H1 (cell line): ENCODE data around the gene DMRT1. TPM values are rescaled to one million over a fixed set of nuclear protein-coding genes. Genes with fewer than 3 reads are reported as not detected.
A peak's percentile ranks its signal among the peaks of the same experiment; 100 is the strongest.

ENCODE experiments used
- CTCF ChIA-PET: fragments of 300-600 bp; sonication (Branson Sonifier 250); formaldehyde crosslinking; loops from one replicate; lab custom pipeline; 2021; ENCODE audit not compliant: partially characterized antibody; lab: Charles Lee
- POLR2A ChIA-PET: fragments of 300-600 bp; sonication (Branson Sonifier 250); formaldehyde crosslinking; loops from one replicate; lab custom pipeline; 2021; ENCODE audit warnings: inconsistent platforms; ENCODE audit not compliant: partially characterized antibody; lab: Charles Lee
- DNase-seq, 2 experiments: peaks; one replicate each; pipeline versions ENCODE4 v3.0.0 to v3.0.0-alpha.2; 2010 to 2022; ENCODE audit warnings: low spot score in 2 of 2, low read depth in 1 of 2, mixed read lengths in 1 of 2
- FAIRE-seq: peaks from 2 replicates; lab custom pipeline; 2011; peaks lifted over from hg19 to GRCh38; lab: Jason Lieb, UNC
- H2AFZ ChIP-seq: 2 replicates; pipeline ENCODE4 v1.8.1; 2012; ENCODE audit warnings: low read length, inconsistent platforms
- H2AK5ac ChIP-seq: 2 replicates; pipeline ENCODE4 v1.6.1; 2013; ENCODE audit warnings: low read depth, low read length
- H2BK120ac ChIP-seq: replicated peaks from 2 replicates; pipeline ENCODE3; 2013; ENCODE audit warnings: low read depth, low read length, inconsistent platforms
- H2BK12ac ChIP-seq: 2 replicates; pipeline ENCODE4 v1.6.1; 2013; ENCODE audit warnings: low read depth, low read length
- H2BK15ac ChIP-seq: 2 replicates; pipeline ENCODE4 v1.6.1; 2013; ENCODE audit warnings: low read length
- H2BK20ac ChIP-seq: 2 replicates; pipeline ENCODE4 v1.6.1; 2013; ENCODE audit warnings: low read length
- H2BK5ac ChIP-seq: 2 replicates; pipeline ENCODE4 v1.6.1; 2013; ENCODE audit warnings: low read depth, low read length
- H3K14ac ChIP-seq: 2 replicates; pipeline ENCODE4 v1.6.1; 2013; ENCODE audit warnings: inconsistent platforms; ENCODE audit not compliant: insufficient read length
- H3K18ac ChIP-seq: 2 replicates; pipeline ENCODE4 v1.6.1; 2013; ENCODE audit warnings: low read length; ENCODE audit errors: extremely low read depth
- H3K23ac ChIP-seq: 2 replicates; pipeline ENCODE4 v1.6.1; 2013; ENCODE audit warnings: inconsistent platforms; ENCODE audit not compliant: insufficient read length
- H3K23me2 ChIP-seq: 2 replicates; pipeline ENCODE4 v1.6.1; 2013; ENCODE audit warnings: low read depth, low read length
- H3K27ac ChIP-seq: 2 replicates; pipeline ENCODE4 v1.6.1; 2011; ENCODE audit warnings: low read depth, low read length, inconsistent platforms
- H3K27me3 ChIP-seq, 4 experiments: replicated peaks in 1 of 4; 1 replicate in 1 of 4; 2 replicates in 3 of 4; pipeline versions ENCODE4 v1.6.1 to v1.8.1; 2011 to 2013; ENCODE audit warnings: low read length in 3 of 4, mild to moderate bottlenecking in 3 of 4, inconsistent platforms in 2 of 4, mixed read lengths in 2 of 4, moderate library complexity in 1 of 4; ENCODE audit not compliant: control insufficient read depth in 3 of 4, insufficient read depth in 3 of 4; ENCODE audit errors: extremely low read depth in 1 of 4
- H3K36me3 ChIP-seq, 4 experiments: 2 replicates each; pipeline versions ENCODE4 v1.6.1 to v1.8.1; 2011 to 2013; ENCODE audit warnings: mild to moderate bottlenecking in 4 of 4, low read length in 3 of 4, moderate library complexity in 2 of 4, control low read depth in 1 of 4, inconsistent platforms in 1 of 4; ENCODE audit not compliant: insufficient read depth in 4 of 4, control insufficient read depth in 2 of 4
- H3K4ac ChIP-seq: replicated peaks from 2 replicates; pipeline ENCODE3; 2013; ENCODE audit warnings: low read length, low read depth, mixed read lengths, inconsistent platforms; ENCODE audit not compliant: insufficient read length
- H3K4me1 ChIP-seq, 4 experiments: replicated peaks in 1 of 4; 1 replicate in 1 of 4; 2 replicates in 3 of 4; pipeline versions ENCODE4 v1.6.1 to v1.8.1; 2011 to 2013; ENCODE audit warnings: low read length in 3 of 4, inconsistent platforms in 2 of 4, mixed read lengths in 1 of 4; ENCODE audit not compliant: insufficient read depth in 4 of 4, control insufficient read depth in 3 of 4
- H3K4me2 ChIP-seq, 2 experiments: 2 replicates each; pipeline versions ENCODE4 v1.6.1 to v1.8.1; 2011 to 2013; ENCODE audit warnings: low read depth in 2 of 2, low read length in 2 of 2, control low read depth in 1 of 2, inconsistent platforms in 1 of 2, mild to moderate bottlenecking in 1 of 2; ENCODE audit not compliant: insufficient read depth in 1 of 2
- H3K4me3 ChIP-seq, 4 experiments: fragments of 200-600, 300-600 bp in 1 of 4; sonication (generic), shearing (Covaris generic), sonication (Bioruptor Twin) in 1 of 4; 2 replicates each; pipeline versions ENCODE4 v1.5.1 to v1.8.1; 2011 to 2016; ENCODE audit warnings: low read length in 4 of 4, low read depth in 3 of 4, control low read depth in 2 of 4, inconsistent platforms in 2 of 4, mild to moderate bottlenecking in 2 of 4, mixed read lengths in 1 of 4, moderate library complexity in 1 of 4; ENCODE audit not compliant: insufficient read depth in 2 of 4; ENCODE audit errors: extremely low read depth in 1 of 4
- H3K56ac ChIP-seq: replicated peaks from 2 replicates; pipeline ENCODE3; 2013; ENCODE audit warnings: low read depth, mild to moderate bottlenecking, mixed read lengths, low read length, inconsistent platforms; ENCODE audit not compliant: insufficient read length
- H3K79me1 ChIP-seq: 2 replicates; pipeline ENCODE4 v1.6.1; 2013; ENCODE audit warnings: low read depth, low read length, control low read depth
- H3K79me2 ChIP-seq, 2 experiments: 2 replicates each; pipeline versions ENCODE4 v1.6.1 to v1.8.1; 2012 to 2013; ENCODE audit warnings: low read length in 2 of 2, mild to moderate bottlenecking in 2 of 2, inconsistent platforms in 1 of 2; ENCODE audit not compliant: insufficient read depth in 2 of 2, control insufficient read depth in 1 of 2
- H3K9ac ChIP-seq, 4 experiments: replicated peaks in 1 of 4; 1 replicate in 1 of 4; 2 replicates in 3 of 4; pipeline versions ENCODE4 v1.6.1 to v1.8.1; 2011 to 2013; ENCODE audit warnings: low read depth in 3 of 4, low read length in 3 of 4, control low read depth in 2 of 4, mild to moderate bottlenecking in 2 of 4, moderate library complexity in 2 of 4, inconsistent platforms in 1 of 4; ENCODE audit errors: extremely low read depth in 1 of 4
- H3K9me3 ChIP-seq, 2 experiments: 2 replicates each; pipeline versions ENCODE4 v1.6.1 to v1.8.1; 2012 to 2013; ENCODE audit warnings: mild to moderate bottlenecking in 2 of 2, moderate library complexity in 2 of 2, control low read depth in 1 of 2, inconsistent platforms in 1 of 2, low read depth in 1 of 2, low read length in 1 of 2, mixed read lengths in 1 of 2; ENCODE audit not compliant: insufficient read depth in 2 of 2
- H4K20me1 ChIP-seq, 2 experiments: replicated peaks in 1 of 2; 2 replicates each; pipeline versions ENCODE3 to v1.8.1; 2011 to 2013; ENCODE audit warnings: inconsistent platforms in 2 of 2, low read length in 2 of 2, mild to moderate bottlenecking in 1 of 2; ENCODE audit not compliant: insufficient read depth in 2 of 2, control insufficient read depth in 1 of 2
- H4K5ac ChIP-seq: 2 replicates; pipeline ENCODE4 v1.6.1; 2013; ENCODE audit warnings: low read length, low read depth, mixed read lengths, inconsistent platforms; ENCODE audit not compliant: insufficient read length
- H4K8ac ChIP-seq: 2 replicates; pipeline ENCODE4 v1.8.0; 2013; ENCODE audit warnings: mild to moderate bottlenecking, moderate library complexity, low read length, inconsistent platforms; ENCODE audit not compliant: insufficient read depth; ENCODE audit errors: extremely low read depth
- H4K91ac ChIP-seq: replicated peaks from 2 replicates; pipeline ENCODE3; 2013; ENCODE audit warnings: low read length, mixed read lengths, inconsistent platforms; ENCODE audit not compliant: insufficient read length
- CBX8 ChIP-seq: fragments of 300-800, 300-1000 bp; sonication (generic); IDR thresholded peaks from 2 replicates; pipeline ENCODE4 v1.7.1; 2016; ENCODE audit warnings: low read depth, low read length, borderline replicate concordance
- GTF2F1 ChIP-seq: IDR thresholded peaks from 2 replicates; pipeline ENCODE4 v1.6.1; 2012; ENCODE audit warnings: low read depth, low read length, improper control_type of control experiment, borderline replicate concordance
- NRF1 ChIP-seq: IDR thresholded peaks from 2 replicates; pipeline ENCODE4 v1.6.1; 2011; ENCODE audit warnings: mild to moderate bottlenecking, low read depth, low read length, improper control_type of control experiment
- SAP30 ChIP-seq: fragments of 300-600 bp; sonication (generic); IDR thresholded peaks from 2 replicates; pipeline ENCODE4 v1.7.1; 2012; ENCODE audit warnings: low read length, moderate library complexity, mild to moderate bottlenecking, inconsistent platforms; ENCODE audit not compliant: insufficient read depth, insufficient replicate concordance
- SIN3A ChIP-seq, 2 experiments: IDR thresholded peaks in 1 of 2; conservative IDR thresholded peaks in 1 of 2; 2 replicates each; pipeline ENCODE4 v1.6.1; 2011 to 2012; ENCODE audit warnings: low read length in 2 of 2, improper control_type of control experiment in 1 of 2, low read depth in 1 of 2, mild to moderate bottlenecking in 1 of 2
- SP1 ChIP-seq: IDR thresholded peaks from 2 replicates; pipeline ENCODE4 v1.6.1; 2011; ENCODE audit warnings: low read depth, low read length
- YY1 ChIP-seq: IDR thresholded peaks from 2 replicates; pipeline ENCODE4 v1.6.1; 2011; ENCODE audit warnings: low read depth, mild to moderate bottlenecking, low read length
- WGBS, 2 experiments: shearing (Covaris generic) in 1 of 2; methylation state at CpG; one replicate each; pipeline versions ENCODE4 v1.1.6 to v1.1.7; 2013 to 2015; ENCODE audit warnings: low lambda C conversion rate in 2 of 2, mixed read lengths in 2 of 2, inconsistent platforms in 1 of 2, low coverage in 1 of 2, missing lambda C conversion rate in 1 of 2; ENCODE audit not compliant: insufficient replicate concordance in 2 of 2, insufficient coverage in 1 of 2, insufficient read length in 1 of 2; ENCODE audit errors: extremely low coverage in 1 of 2, missing lambda C conversion rate in 1 of 2; 5-methylcytosine and 5-hydroxymethylcytosine counted together
- polyA plus RNA-seq, 7 experiments: library from polyadenylated mRNA; depleted of rRNA in 3 of 7; stranded (reverse) in 5 of 7; unstranded in 2 of 7; fragments of >200 nt in 5 of 7; fragments of 200-250 nt in 2 of 7; gene quantifications; 1 replicate in 5 of 7; 2 replicates in 1 of 7; 4 replicates in 1 of 7; pipeline versions ENCODE4 v1.2.1 to v1.2.3, GENCODE V29; 2011 to 2013; ENCODE audit warnings: missing spikeins in 2 of 7, mixed read lengths in 2 of 7
- total RNA-seq: library from RNA; stranded (reverse); fragmentation: NEBNext Ultra II Directional; extraction: Animal tissue kit (Norgen Biotek cat#: 25700); gene quantifications from 2 replicates; pipeline ENCODE4 v1.2.1, GENCODE V29; 2021
- TF ChIP-seq, protein P1 (sequence below): IDR thresholded peaks from 2 replicates; pipeline ENCODE4 v1.6.1; 2012; ENCODE audit warnings: inconsistent platforms
- TF ChIP-seq, protein P2 (sequence below): IDR thresholded peaks from 2 replicates; pipeline ENCODE4 v1.6.1; 2011; ENCODE audit warnings: low read depth, mild to moderate bottlenecking, low read length; ENCODE audit not compliant: insufficient read depth

Gene DMRT1
- total and polyA plus RNA-seq, 2 of the 8 experiments (the other 6 are each of a cell fraction or from before 2014, with no cell fraction given): 0.15 TPM; not detected in 1

DNA sequence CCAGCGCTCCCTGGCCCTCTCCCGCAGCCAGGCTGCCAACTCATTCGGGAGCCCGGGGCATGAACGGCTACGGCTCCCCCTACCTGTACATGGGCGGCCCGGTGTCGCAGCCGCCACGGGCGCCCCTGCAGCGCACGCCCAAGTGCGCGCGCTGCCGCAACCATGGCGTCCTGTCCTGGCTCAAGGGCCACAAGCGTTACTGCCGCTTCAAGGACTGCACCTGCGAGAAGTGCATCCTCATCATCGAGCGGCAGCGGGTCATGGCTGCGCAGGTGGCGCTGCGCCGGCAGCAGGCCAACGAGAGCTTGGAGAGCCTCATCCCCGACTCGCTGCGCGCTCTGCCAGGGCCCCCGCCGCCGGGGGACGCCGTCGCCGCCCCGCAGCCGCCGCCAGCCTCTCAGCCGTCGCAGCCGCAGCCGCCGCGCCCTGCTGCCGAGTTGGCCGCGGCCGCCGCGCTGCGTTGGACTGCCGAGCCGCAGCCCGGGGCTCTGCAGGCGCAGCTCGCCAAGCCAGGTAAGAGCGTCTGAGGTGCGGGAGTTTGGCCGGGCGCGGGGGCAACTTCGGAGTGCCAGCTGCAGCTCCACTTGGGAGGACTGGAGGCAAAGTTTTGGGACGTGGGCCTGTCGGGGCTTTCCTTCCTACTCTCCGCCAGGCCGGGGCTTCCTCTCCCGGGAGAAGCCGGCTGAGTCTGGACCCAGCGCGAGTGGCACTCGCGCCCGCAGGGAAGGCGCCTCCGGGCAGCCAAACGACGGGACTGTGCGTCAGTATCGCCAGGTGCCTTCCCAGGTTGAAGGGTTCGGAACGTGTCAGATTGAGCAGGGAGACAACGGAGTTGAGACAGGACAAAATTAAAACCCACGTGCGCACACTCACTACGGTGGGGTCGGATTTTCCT is 135.7 kb downstream of the DMRT1 start:
- peak overlapping the region; percentile 87 to 92 for H3K4me2 ChIP-seq
- 1% methylated on average over 57 of the region's 92 CpGs; no CpG with 5 or more reads in 1 of the 2 experiments for WGBS, 2 experiments
- TF ChIP-seq, protein P1, sequence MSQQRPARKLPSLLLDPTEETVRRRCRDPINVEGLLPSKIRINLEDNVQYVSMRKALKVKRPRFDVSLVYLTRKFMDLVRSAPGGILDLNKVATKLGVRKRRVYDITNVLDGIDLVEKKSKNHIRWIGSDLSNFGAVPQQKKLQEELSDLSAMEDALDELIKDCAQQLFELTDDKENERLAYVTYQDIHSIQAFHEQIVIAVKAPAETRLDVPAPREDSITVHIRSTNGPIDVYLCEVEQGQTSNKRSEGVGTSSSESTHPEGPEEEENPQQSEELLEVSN: no peak; the same call in 1 of the 2 replicates
- TF ChIP-seq SP1 (no peak), SAP30 (no peak), GTF2F1 (no peak), NRF1 (peak; percentile 24; the same call in 1 of the 2 replicates), CBX8 (peak; percentile 69; the same call in 1 of the 2 replicates), SIN3A (conservative IDR thresholded peaks at IDR 0.05 in 1 of 2, IDR thresholded peaks at IDR 0.05 in 1 of 2; ENCODE audit: low read depth in 1 of 2, low read length in 2 of 2) (no peak), YY1 (peak; percentile 60)
- TF ChIP-seq, protein P2, sequence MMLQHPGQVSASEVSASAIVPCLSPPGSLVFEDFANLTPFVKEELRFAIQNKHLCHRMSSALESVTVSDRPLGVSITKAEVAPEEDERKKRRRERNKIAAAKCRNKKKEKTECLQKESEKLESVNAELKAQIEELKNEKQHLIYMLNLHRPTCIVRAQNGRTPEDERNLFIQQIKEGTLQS: no peak

More for the DNA sequence above, 135.7 kb downstream of the DMRT1 start:
- Histone ChIP-seq H3K27me3 (peaks cover 81 to 99% (median 97%) of the 10 kb centered on the region in 4 experiments), H3K56ac (no peak overlapping the region), H3K36me3 (peaks cover 0 to 10% (median 0%) of the 10 kb centered on the region in 4 experiments; a peak in 1 of 8 replicates), H3K4ac (no peak overlapping the region), H3K4me1 (peaks cover 11 to 37% (median 25%) of the 10 kb centered on the region in 4 experiments), H2AK5ac (no peak overlapping the region), H4K91ac (no peak overlapping the region), H3K9me3 (no peaks in the 10 kb centered on the region), H2BK15ac (peak overlapping the region; percentile 81; the same call in 1 of the 2 replicates), H3K9ac (no peak overlapping the region), H2BK120ac (no peak overlapping the region), H4K5ac (no peak overlapping the region), H3K79me2 (no peaks in the 10 kb centered on the region), H2AFZ (no peak overlapping the region), H4K20me1 (peaks cover 14 to 30% of the 10 kb centered on the region in 2 experiments), H3K27ac (no peak overlapping the region), H4K8ac (no peak overlapping the region), H2BK20ac (no peak overlapping the region), H3K23me2 (peaks cover 17% of the 10 kb centered on the region; the same call in 1 of the 2 replicates), H3K18ac (peak overlapping the region; percentile 48), H2BK12ac (peak overlapping the region; percentile 84; the same call in 1 of the 2 replicates), H2BK5ac (no peak overlapping the region), H3K23ac (no peak overlapping the region), H3K4me3 (peak overlapping the region; percentile 33 to 63 (median 36)), H3K14ac (no peak overlapping the region), H3K79me1 (no peaks in the 10 kb centered on the region)
- DNase-seq (peak in 1 of 2 experiments; percentile 66), FAIRE-seq (no peak)
- POLR2A ChIA-PET: interaction anchor here (1.0 kb wide), 1 partner anchor 10 kb away, joined by 4 read pairs; no protein-coding TSS in a partner anchor
- CTCF ChIA-PET: interaction anchor here (0.7 to 7.5 kb wide), 18 partner anchors 11 to 141 kb away, joined by 3 to 108 read pairs (median 4); no protein-coding TSS in a partner anchor
